ENCODE results near the gene TIMP3. TPM values are rescaled to one million over a fixed set of nuclear protein-coding genes. Genes with fewer than 3 reads are reported as not detected.

Gene TIMP3
- total and polyA plus RNA-seq, 2 experiments from 2014 or later, result 91.6 to 96.1 TPM

- Histone ChIP-seq H2AFZ (no peak overlapping the region), H3K4me2 (no peak overlapping the region), H3K9me3 (ENCODE audit: low read depth) (no peaks in the 10 kb centered on the region), H3K9me2 (replicated peaks; ENCODE audit: insufficient read depth) (no peaks in the 10 kb centered on the region), H3K79me2 (peaks cover 80% of the 10 kb centered on the region), H3K27me3 (no peaks in the 10 kb centered on the region), H3K4me1 (ENCODE audit: insufficient read depth) (peaks cover 44% of the 10 kb centered on the region), H3K36me3 (replicated peaks; ENCODE audit: insufficient read depth, low read depth) (no peaks in the 10 kb centered on the region), H3K27ac (no peak overlapping the region), H3K4me3 (no peak overlapping the region), H4K20me1 (ENCODE audit: insufficient read depth, poor library complexity, severe bottlenecking) (peaks cover 28% of the 10 kb centered on the region)
- TF ChIP-seq CTCF (IDR thresholded peaks at IDR 0.05; ENCODE audit: poor library complexity) (no peak), EZH2phosphoT487 (IDR thresholded peaks at IDR 0.05; ENCODE audit: low read depth, severe bottlenecking, unreplicated experiment) (no peak), EZH2 (IDR thresholded peaks at IDR 0.05; ENCODE audit: borderline replicate concordance) (no peak)
- 82% methylated on average over 3 of the region's 3 CpGs for WGBS (ENCODE audit: low lambda C conversion rate, missing lambda C conversion rate)
- DNase-seq (ENCODE audit: low spot score), result no peak
These were observed 10.5 kb downstream of the TIMP3 start for GRCh38 chr22:32811788-32812545.

- Histone ChIP-seq H3K4me3 (no peak overlapping the region), H3K79me2 (peaks cover 84% of the 10 kb centered on the region), H3K9me2 (replicated peaks; ENCODE audit: insufficient read depth) (no peaks in the 10 kb centered on the region), H3K27ac (no peak overlapping the region), H4K20me1 (ENCODE audit: insufficient read depth, poor library complexity, severe bottlenecking) (peaks cover 21% of the 10 kb centered on the region), H3K36me3 (replicated peaks; ENCODE audit: insufficient read depth, low read depth) (no peaks in the 10 kb centered on the region), H2AFZ (no peak overlapping the region), H3K27me3 (no peaks in the 10 kb centered on the region), H3K4me2 (no peak overlapping the region), H3K4me1 (ENCODE audit: insufficient read depth) (peaks cover 28% of the 10 kb centered on the region), H3K9me3 (ENCODE audit: low read depth) (no peaks in the 10 kb centered on the region)
- 70% methylated on average over 5 of the region's 5 CpGs for whole genome bisulfite sequencing (ENCODE audit: low lambda C conversion rate, missing lambda C conversion rate)
- TF ChIP-seq EZH2 (IDR thresholded peaks at IDR 0.05; ENCODE audit: borderline replicate concordance) (no peak), CTCF (IDR thresholded peaks at IDR 0.05; ENCODE audit: poor library complexity) (no peak), EZH2phosphoT487 (IDR thresholded peaks at IDR 0.05; ENCODE audit: low read depth, severe bottlenecking, unreplicated experiment) (no peak)
- DNase-seq (ENCODE audit: low spot score), result no peak
These were observed 12.9 kb downstream of the TIMP3 start for GRCh38 chr22:32814285-32814860.

GRCh38 chr22:32815059-32815458, 13.6 kb downstream of the TIMP3 start:
- WGBS (ENCODE audit: low lambda C conversion rate, missing lambda C conversion rate), result over 99% methylated on average over 4 of the region's 4 CpGs
- Histone ChIP-seq H3K36me3 (replicated peaks; ENCODE audit: insufficient read depth, low read depth) (no peaks in the 10 kb centered on the region), H3K4me1 (ENCODE audit: insufficient read depth) (peaks cover 21% of the 10 kb centered on the region), H2AFZ (no peak overlapping the region), H3K4me3 (no peak overlapping the region), H3K79me2 (peaks cover 82% of the 10 kb centered on the region), H3K27ac (no peak overlapping the region), H3K9me2 (replicated peaks; ENCODE audit: insufficient read depth) (no peaks in the 10 kb centered on the region), H3K4me2 (no peak overlapping the region), H3K9me3 (ENCODE audit: low read depth) (no peaks in the 10 kb centered on the region), H3K27me3 (no peaks in the 10 kb centered on the region), H4K20me1 (ENCODE audit: insufficient read depth, poor library complexity, severe bottlenecking) (peaks cover 20% of the 10 kb centered on the region)
- no peak for DNase-seq (ENCODE audit: low spot score)
- TF ChIP-seq EZH2phosphoT487 (IDR thresholded peaks at IDR 0.05; ENCODE audit: low read depth, severe bottlenecking, unreplicated experiment) (no peak), CTCF (IDR thresholded peaks at IDR 0.05; ENCODE audit: poor library complexity) (no peak), EZH2 (IDR thresholded peaks at IDR 0.05; ENCODE audit: borderline replicate concordance) (no peak)
